H9 (cell line): ENCODE results near the gene MRPL46. TPM values are rescaled to one million over a fixed set of nuclear protein-coding genes. Genes with fewer than 3 reads are reported as not detected.

Source experiments
- DNase-seq: peaks from one replicate; pipeline ENCODE4 v3.0.0-alpha.2; 2017
- H2AFZ ChIP-seq: one replicate; pipeline ENCODE4 v1.6.1; 2013; ENCODE audit warnings: mild to moderate bottlenecking, low read length, control low read depth, moderate library complexity
- H2AK5ac ChIP-seq: 2 replicates; pipeline ENCODE4 v1.6.1; 2013; ENCODE audit warnings: low read length, control low read depth, mixed read lengths; ENCODE audit not compliant: insufficient read length
- H2BK120ac ChIP-seq: one replicate; pipeline ENCODE4 v1.6.1; 2013; ENCODE audit warnings: low read depth, mild to moderate bottlenecking, low read length, control low read depth, inconsistent platforms; ENCODE audit not compliant: poor library complexity, severe bottlenecking
- H2BK12ac ChIP-seq: 2 replicates; pipeline ENCODE4 v1.6.1; 2013; ENCODE audit warnings: low read length, control low read depth, mixed read lengths, low read depth; ENCODE audit not compliant: insufficient read length
- H2BK15ac ChIP-seq: 2 replicates; pipeline ENCODE4 v1.6.1; 2013; ENCODE audit warnings: low read depth, low read length, control low read depth
- H2BK20ac ChIP-seq: one replicate; pipeline ENCODE4 v1.6.1; 2013; ENCODE audit warnings: low read depth, mild to moderate bottlenecking, low read length, control low read depth, inconsistent platforms; ENCODE audit not compliant: poor library complexity, severe bottlenecking
- H2BK5ac ChIP-seq: 2 replicates; pipeline ENCODE4 v1.6.1; 2013; ENCODE audit warnings: low read length, control low read depth, mixed read lengths; ENCODE audit not compliant: insufficient read length
- H3K14ac ChIP-seq: 2 replicates; pipeline ENCODE4 v1.6.1; 2013; ENCODE audit warnings: low read length, control low read depth; ENCODE audit not compliant: insufficient read depth
- H3K18ac ChIP-seq: 2 replicates; pipeline ENCODE4 v1.6.1; 2013; ENCODE audit warnings: low read depth, mild to moderate bottlenecking, mixed read lengths, low read length, control low read depth; ENCODE audit not compliant: insufficient read length
- H3K23ac ChIP-seq: 2 replicates; pipeline ENCODE4 v1.6.1; 2013; ENCODE audit warnings: low read length, control low read depth, mixed read lengths, low read depth; ENCODE audit not compliant: insufficient read length
- H3K23me2 ChIP-seq: 2 replicates; pipeline ENCODE4 v1.6.1; 2013; ENCODE audit warnings: low read depth, mild to moderate bottlenecking, mixed read lengths, low read length, control low read depth; ENCODE audit not compliant: insufficient read length, poor library complexity, severe bottlenecking
- H3K27ac ChIP-seq: 2 replicates; pipeline ENCODE4 v1.5.1; 2013; ENCODE audit warnings: low read length, control low read depth, mixed read lengths, low read depth; ENCODE audit not compliant: insufficient read length
- H3K27me3 ChIP-seq: 2 replicates; pipeline ENCODE4 v1.6.1; 2013; ENCODE audit warnings: low read length, control low read depth, inconsistent platforms; ENCODE audit not compliant: insufficient read depth
- H3K4ac ChIP-seq: 2 replicates; pipeline ENCODE4 v1.6.1; 2013; ENCODE audit warnings: low read depth, mild to moderate bottlenecking, control low read depth, inconsistent platforms, low read length, moderate library complexity
- H3K4me1 ChIP-seq: 2 replicates; pipeline ENCODE4 v1.6.1; 2013; ENCODE audit warnings: low read length, control low read depth, inconsistent platforms; ENCODE audit not compliant: insufficient read depth
- H3K4me2 ChIP-seq: 2 replicates; pipeline ENCODE4 v1.6.1; 2013; ENCODE audit warnings: low read length, control low read depth, mixed read lengths; ENCODE audit not compliant: insufficient read length, insufficient read depth
- H3K56ac ChIP-seq: 2 replicates; pipeline ENCODE4 v1.6.1; 2013; ENCODE audit warnings: low read depth, mild to moderate bottlenecking, mixed read lengths, low read length, control low read depth; ENCODE audit not compliant: insufficient read length
- H3K79me1 ChIP-seq: 2 replicates; pipeline ENCODE4 v1.6.1; 2013; ENCODE audit warnings: low read depth, mild to moderate bottlenecking, moderate library complexity, low read length, control low read depth, inconsistent platforms; ENCODE audit not compliant: insufficient read depth, poor library complexity, severe bottlenecking
- H3K79me2 ChIP-seq: 2 replicates; pipeline ENCODE4 v1.6.1; 2013; ENCODE audit warnings: low read length, control low read depth, inconsistent platforms; ENCODE audit not compliant: insufficient read depth
- H3K9ac ChIP-seq: 2 replicates; pipeline ENCODE4 v1.6.1; 2013; ENCODE audit warnings: low read length, control low read depth, mixed read lengths; ENCODE audit not compliant: insufficient read length; ENCODE audit errors: extremely low read depth
- H3K9me3 ChIP-seq: one replicate; pipeline ENCODE4 v1.6.1; 2013; ENCODE audit warnings: low read depth, low read length, inconsistent platforms; ENCODE audit not compliant: control insufficient read depth
- H3T11ph ChIP-seq: one replicate; pipeline ENCODE4 v1.6.1; 2013; ENCODE audit warnings: mild to moderate bottlenecking, low read length, control low read depth, inconsistent platforms
- H4K20me1 ChIP-seq: one replicate; pipeline ENCODE4 v1.6.1; 2013; ENCODE audit not compliant: control insufficient read depth, insufficient read length, insufficient read depth
- H4K5ac ChIP-seq: 2 replicates; pipeline ENCODE4 v1.6.1; 2013; ENCODE audit warnings: low read depth, mild to moderate bottlenecking, mixed read lengths, low read length, control low read depth; ENCODE audit not compliant: insufficient read length
- H4K8ac ChIP-seq: replicated peaks from 2 replicates; pipeline ENCODE4 v1.6.1; 2013; ENCODE audit warnings: low read length, control low read depth, mixed read lengths, low read depth; ENCODE audit not compliant: insufficient read length
- H4K91ac ChIP-seq: 2 replicates; pipeline ENCODE4 v1.6.1; 2013; ENCODE audit warnings: low read depth, mild to moderate bottlenecking, moderate library complexity, mixed read lengths, low read length, control low read depth; ENCODE audit not compliant: insufficient read length
- H3K27ac Mint-ChIP-seq, 3 experiments: 2 replicates in 2 of 3; 3 replicates in 1 of 3; pipeline ENCODE4 v1.8.0; 2020 to 2021; ENCODE audit warnings: mixed read lengths in 3 of 3, mild to moderate bottlenecking in 1 of 3, moderate library complexity in 1 of 3
- H3K27me3 Mint-ChIP-seq: 2 replicates; pipeline ENCODE4 v1.8.0; 2021; ENCODE audit warnings: low read depth, mild to moderate bottlenecking, moderate library complexity, mixed read lengths
- H3K36me3 Mint-ChIP-seq, 3 experiments: 2 replicates in 2 of 3; 3 replicates in 1 of 3; pipeline ENCODE4 v1.8.0; 2020 to 2021; ENCODE audit warnings: low read depth in 3 of 3, mixed read lengths in 3 of 3; ENCODE audit not compliant: insufficient read depth in 1 of 3
- H3K4me1 Mint-ChIP-seq, 2 experiments: 2 replicates each; pipeline ENCODE4 v1.8.0; 2020; ENCODE audit warnings: mixed read lengths in 2 of 2
- H3K4me3 Mint-ChIP-seq, 2 experiments: 2 replicates in 1 of 2; 3 replicates in 1 of 2; pipeline ENCODE4 v1.8.0; 2020 to 2021; ENCODE audit warnings: mild to moderate bottlenecking in 2 of 2, mixed read lengths in 2 of 2, moderate library complexity in 1 of 2
- H3K9me3 Mint-ChIP-seq, 2 experiments: 2 replicates in 1 of 2; 3 replicates in 1 of 2; pipeline ENCODE4 v1.8.0; 2020; ENCODE audit warnings: mild to moderate bottlenecking in 2 of 2, mixed read lengths in 2 of 2, moderate library complexity in 1 of 2
- CTCF ChIP-seq: fragments of 200-600 bp; sonication (generic); conservative IDR thresholded peaks from 3 replicates; pipeline ENCODE4 v1.8.0; 2021; ENCODE audit warnings: antibody characterized with exemption, mild to moderate bottlenecking
- WGBS: extraction: QIAGEN DNeasy Blood & Tissue Kit; methylation state at CpG from one replicate; pipeline ENCODE4 v1.1.7; 2013; ENCODE audit warnings: missing lambda C conversion rate, low lambda C conversion rate, mixed read lengths; ENCODE audit not compliant: insufficient read length; ENCODE audit errors: extremely low coverage; 5-methylcytosine and 5-hydroxymethylcytosine counted together
- total RNA-seq: library from RNA; stranded (reverse); gene quantifications from 2 replicates; pipeline ENCODE4 v1.2.1, GENCODE V29; 2021

Gene MRPL46
- total RNA-seq, 1 experiment from 2014 or later = 29.3 TPM

GRCh38 chr15:88467935-88468528 lies 844 bp upstream of the MRPL46 start:
- H3K27me3 ChIP-seq = no peaks in the 10 kb centered on the region
- H2AFZ ChIP-seq = no peak overlapping the region
- Mint-ChIP-seq H3K4me3 (peak overlapping the region; percentile 90 to 96), H3K27me3 (no peaks in the 10 kb centered on the region), H3K27ac (peak overlapping the region in 2 of 3 experiments; percentile 100; a peak in 6 of 7 replicates), H3K9me3 (no peaks in the 10 kb centered on the region), H3K4me1 (peaks cover 14% of the 10 kb centered on the region in 2 experiments), H3K36me3 (peaks cover 10 to 39% (median 13%) of the 10 kb centered on the region in 3 experiments; a peak in 6 of 7 replicates)
- no peak overlapping the region for H3K27ac ChIP-seq
- no peak overlapping the region for H4K91ac ChIP-seq
- H2BK15ac ChIP-seq = no peak overlapping the region
- no peak overlapping the region for H3K23ac ChIP-seq
- H3K23me2 ChIP-seq = peaks cover 12% of the 10 kb centered on the region
- no peak for DNase-seq
- H3K79me1 ChIP-seq = peaks cover 3% of the 10 kb centered on the region
- no peaks in the 10 kb centered on the region for H3K9me3 ChIP-seq
- no peak overlapping the region for H3K18ac ChIP-seq
- H3K79me2 ChIP-seq = peaks cover 12% of the 10 kb centered on the region; the same call in 1 of the 2 replicates
- no CpG with 5 or more reads among the region's 17 CpGs for WGBS
- H4K5ac ChIP-seq = no peak overlapping the region
- H2BK12ac ChIP-seq = no peak overlapping the region
- peak overlapping the region; percentile 52; the same call in 1 of the 2 replicates for H3K14ac ChIP-seq
- peak overlapping the region; percentile 81 for H3K9ac ChIP-seq
- H3K4ac ChIP-seq = no peak overlapping the region
- H2BK20ac ChIP-seq = no peak overlapping the region
- H3K4me1 ChIP-seq = 0 out of 2 replicates have a peak, but pooled peaks cover 2% of the 10 kb centered on the region
- no peak overlapping the region for H3K56ac ChIP-seq
- no peak overlapping the region for H2BK120ac ChIP-seq
- peak; percentile 40; the same call in 2 of the 3 replicates for TF ChIP-seq CTCF
- H2BK5ac ChIP-seq = no peak overlapping the region
- no peaks in the 10 kb centered on the region for H4K20me1 ChIP-seq
- no peak overlapping the region for H4K8ac ChIP-seq
- H2AK5ac ChIP-seq = no peak overlapping the region
- H3T11ph ChIP-seq = no peak overlapping the region
- peak overlapping the region; percentile 92 for H3K4me2 ChIP-seq
